ENCODE data around the gene PATE3. TPM values are rescaled to one million over a fixed set of nuclear protein-coding genes. Genes with fewer than 3 reads are reported as not detected.

Gene PATE3
- total and polyA plus RNA-seq, 2 of the 8 experiments (the other 6 are each of a cell fraction or from before 2014, with no cell fraction given): not detected

DNA sequence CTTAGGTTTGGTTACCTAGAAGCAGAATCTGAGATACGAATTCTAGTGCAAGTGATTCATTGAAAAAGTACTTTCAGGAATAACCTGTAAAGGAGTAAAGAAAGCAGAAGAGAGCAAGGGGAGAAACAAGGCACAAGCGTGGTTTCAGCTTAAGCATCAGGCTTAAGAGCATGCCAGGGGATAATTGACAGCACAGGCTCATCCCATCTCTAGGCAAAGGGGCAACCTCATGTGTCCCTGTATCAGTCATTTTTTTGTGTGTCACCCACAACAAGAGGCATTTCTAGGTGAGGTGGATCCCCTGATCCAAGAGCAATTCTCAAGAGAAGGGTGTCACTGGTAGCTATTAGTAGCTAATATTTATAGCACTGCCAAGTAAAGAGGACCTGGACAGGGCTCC, 17.3 kb upstream of the PATE3 start:
- H2BK120ac ChIP-seq (replicated peaks; ENCODE audit: low read depth, low read length): no peak overlapping the region
- no peak overlapping the region for H3K56ac ChIP-seq (replicated peaks; ENCODE audit: insufficient read length, low read depth, low read length)
- no peak overlapping the region for H4K91ac ChIP-seq (replicated peaks; ENCODE audit: insufficient read length, low read length)
- H3K9ac ChIP-seq (replicated peaks in 1 of 4; ENCODE audit: extremely low read depth in 1 of 4, low read depth in 3 of 4, low read length in 3 of 4): no peak overlapping the region
- no peak overlapping the region for H3K18ac ChIP-seq (ENCODE audit: extremely low read depth, low read length)
- H3K27ac ChIP-seq (ENCODE audit: low read depth, low read length): no peak overlapping the region
- no peaks in the 10 kb centered on the region for H3K79me1 ChIP-seq (ENCODE audit: low read depth, low read length)
- 89% methylated on average over 2 of the region's 2 CpGs; no CpG with 5 or more reads in 1 of the 2 experiments for WGBS, 2 experiments (ENCODE audit: extremely low coverage in 1 of 2, insufficient coverage in 1 of 2, insufficient read length in 1 of 2, insufficient replicate concordance in 2 of 2, low coverage in 1 of 2, low lambda C conversion rate in 2 of 2, missing lambda C conversion rate in 1 of 2)
- no peak overlapping the region for H3K4ac ChIP-seq (replicated peaks; ENCODE audit: insufficient read length, low read depth, low read length)
- no peak overlapping the region for H2AK5ac ChIP-seq (ENCODE audit: low read depth, low read length)
- H2BK20ac ChIP-seq (ENCODE audit: low read length): no peak overlapping the region
- H3K4me3 ChIP-seq (ENCODE audit: extremely low read depth in 1 of 4, insufficient read depth in 2 of 4, low read depth in 3 of 4, low read length in 4 of 4): no peak overlapping the region
- H3K36me3 ChIP-seq (ENCODE audit: control insufficient read depth in 2 of 4, insufficient read depth in 4 of 4, low read length in 3 of 4): no peaks in the 10 kb centered on the region
- no peaks in the 10 kb centered on the region for H4K20me1 ChIP-seq (replicated peaks in 1 of 2; ENCODE audit: control insufficient read depth in 1 of 2, insufficient read depth in 2 of 2, low read length in 2 of 2)
- CTCF ChIA-PET (ENCODE audit: partially characterized antibody): interaction anchor here (0.8 kb wide), 1 partner anchor 34 kb away, joined by 3 read pairs; no protein-coding TSS in a partner anchor
- H4K5ac ChIP-seq (ENCODE audit: insufficient read length, low read depth, low read length): no peak overlapping the region
- H3K23ac ChIP-seq (ENCODE audit: insufficient read length): no peak overlapping the region
- H2BK15ac ChIP-seq (ENCODE audit: low read length): no peak overlapping the region
- H3K79me2 ChIP-seq (ENCODE audit: control insufficient read depth in 1 of 2, insufficient read depth in 2 of 2, low read length in 2 of 2): no peaks in the 10 kb centered on the region
- H4K8ac ChIP-seq (ENCODE audit: extremely low read depth, insufficient read depth, low read length): no peak overlapping the region
- no peaks in the 10 kb centered on the region; a peak in 1 of 7 replicates for H3K4me1 ChIP-seq (replicated peaks in 1 of 4; ENCODE audit: control insufficient read depth in 3 of 4, insufficient read depth in 4 of 4, low read length in 3 of 4)
- no peak overlapping the region for H2AFZ ChIP-seq (ENCODE audit: low read length)
- H3K9me3 ChIP-seq (ENCODE audit: insufficient read depth in 2 of 2, low read depth in 1 of 2, low read length in 1 of 2): no peaks in the 10 kb centered on the region
- no peak for DNase-seq (ENCODE audit: low read depth in 1 of 2, low spot score in 2 of 2)
- FAIRE-seq: no peak
- no peaks in the 10 kb centered on the region for H3K23me2 ChIP-seq (ENCODE audit: low read depth, low read length)
- no peak overlapping the region for H3K14ac ChIP-seq (ENCODE audit: insufficient read length)
- H2BK5ac ChIP-seq (ENCODE audit: low read depth, low read length): no peak overlapping the region
- H3K27me3 ChIP-seq (replicated peaks in 1 of 4; ENCODE audit: control insufficient read depth in 3 of 4, extremely low read depth in 1 of 4, insufficient read depth in 3 of 4, low read length in 3 of 4): no peaks in the 10 kb centered on the region
- H3K4me2 ChIP-seq (ENCODE audit: insufficient read depth in 1 of 2, low read depth in 2 of 2, low read length in 2 of 2): no peak overlapping the region
- no peak overlapping the region for H2BK12ac ChIP-seq (ENCODE audit: low read depth, low read length)
- POLR2A ChIA-PET (ENCODE audit: partially characterized antibody): no interaction called here
- TF ChIP-seq, protein P1, sequence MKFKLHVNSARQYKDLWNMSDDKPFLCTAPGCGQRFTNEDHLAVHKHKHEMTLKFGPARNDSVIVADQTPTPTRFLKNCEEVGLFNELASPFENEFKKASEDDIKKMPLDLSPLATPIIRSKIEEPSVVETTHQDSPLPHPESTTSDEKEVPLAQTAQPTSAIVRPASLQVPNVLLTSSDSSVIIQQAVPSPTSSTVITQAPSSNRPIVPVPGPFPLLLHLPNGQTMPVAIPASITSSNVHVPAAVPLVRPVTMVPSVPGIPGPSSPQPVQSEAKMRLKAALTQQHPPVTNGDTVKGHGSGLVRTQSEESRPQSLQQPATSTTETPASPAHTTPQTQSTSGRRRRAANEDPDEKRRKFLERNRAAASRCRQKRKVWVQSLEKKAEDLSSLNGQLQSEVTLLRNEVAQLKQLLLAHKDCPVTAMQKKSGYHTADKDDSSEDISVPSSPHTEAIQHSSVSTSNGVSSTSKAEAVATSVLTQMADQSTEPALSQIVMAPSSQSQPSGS (IDR thresholded peaks at IDR 0.05; ENCODE audit: low read length): no peak
- no peak for TF ChIP-seq SIN3A (conservative IDR thresholded peaks at IDR 0.05 in 1 of 2, IDR thresholded peaks at IDR 0.05 in 1 of 2; ENCODE audit: low read depth in 1 of 2, low read length in 2 of 2)
- TF ChIP-seq CEBPB (IDR thresholded peaks at IDR 0.05; ENCODE audit: low read depth, low read length): no peak
